GM19043 (cell line): ENCODE data around the gene APCDD1.

Source experiments
- ATAC-seq: cut with Tn5 transposase; IDR thresholded peaks from one replicate; pipeline ENCODE4 v1.9.1; 2021; ENCODE audit warnings: low read depth; ENCODE audit not compliant: unreplicated experiment

Gene APCDD1

GRCh38 chr18:10453806-10454680 lies at the start of gene APCDD1:
Gene APCDD1, plus strand, starts transcription at chr18:10454635. Its CDS starts 347 bp downstream, at chr18:10454982.
- ATAC-seq: no peak

- no peak for ATAC-seq
Measured at GRCh38 chr18:10405014-10405493, 49.4 kb upstream of the APCDD1 start.

- no peak for ATAC-seq
Measured at GRCh38 chr18:10405816-10406663, 48.4 kb upstream of the APCDD1 start.

- ATAC-seq: no peak
Measured at GRCh38 chr18:10408131-10408530, 46.3 kb upstream of the APCDD1 start.

GRCh38 chr18:10409041-10409440 lies 45.4 kb upstream of the APCDD1 start:
- no peak for ATAC-seq

- ATAC-seq: no peak
Measured at GRCh38 chr18:10410472-10411308, 43.7 kb upstream of the APCDD1 start.

GRCh38 chr18:10412933-10413332 lies 41.5 kb upstream of the APCDD1 start:
- no peak for ATAC-seq

GRCh38 chr18:10413722-10414121 lies 40.7 kb upstream of the APCDD1 start:
- no peak for ATAC-seq

- ATAC-seq: no peak
Measured at GRCh38 chr18:10414293-10414842, 40.1 kb upstream of the APCDD1 start.

- no peak for ATAC-seq
Measured at GRCh38 chr18:10416065-10416464, 38.4 kb upstream of the APCDD1 start.

- ATAC-seq: no peak
Measured at GRCh38 chr18:10417191-10417590, 37.2 kb upstream of the APCDD1 start.

- ATAC-seq: no peak
Measured at GRCh38 chr18:10417664-10418063, 36.8 kb upstream of the APCDD1 start.

GRCh38 chr18:10418836-10419235 lies 35.6 kb upstream of the APCDD1 start:
- no peak for ATAC-seq

- no peak for ATAC-seq
Measured at GRCh38 chr18:10419420-10420103, 34.9 kb upstream of the APCDD1 start.

- ATAC-seq: no peak
Measured at GRCh38 chr18:10420561-10421352, 33.7 kb upstream of the APCDD1 start.

- ATAC-seq: no peak
Measured at GRCh38 chr18:10421859-10422258, 32.6 kb upstream of the APCDD1 start.

GRCh38 chr18:10422731-10423130 lies 31.7 kb upstream of the APCDD1 start:
- ATAC-seq: no peak

GRCh38 chr18:10424585-10425307 lies 29.7 kb upstream of the APCDD1 start:
- ATAC-seq: no peak
